A549 treated with Hydrocortisone at 1 μM for 4 hours (cell line): Measurements from ENCODE around the gene PRKN. TPM values are rescaled to one million over a fixed set of nuclear protein-coding genes. Genes with fewer than 3 reads are reported as not detected.

Experiments used
- total RNA-seq: library from RNA; stranded (reverse); fragments of 200-300 nt; extraction: Qiagen RNA extraction; gene quantifications from 5 replicates; pipeline ENCODE4 v1.2.3, GENCODE V29; 2022

Gene PRKN
- 0.03 to 0.08 TPM in 2 of 5 replicates, not detected in the others for total RNA-seq

GRCh38 chr6:162727322-162728182 is at the start of gene PRKN, which contains the start of gene PACRG:
PRKN (minus strand) TSS chr6:162727766.
PACRG (plus strand) TSS chr6:162727974.

Other genes starting within 250 kb of the PRKN start
- 0.09 TPM in 1 of 5 replicates, not detected in the others for gene PACRG, start 208 bp upstream of the PRKN start, total RNA-seq